Osteoblast (primary cell): ENCODE data around the gene ADAMTSL1. TPM values are rescaled to one million over a fixed set of nuclear protein-coding genes. Genes with fewer than 3 reads are reported as not detected.

Experiments
- DNase-seq: peaks from one replicate; pipeline ENCODE4 v3.0.0; 2011; ENCODE audit warnings: low spot score, mixed read lengths; ENCODE audit not compliant: insufficient read length; ENCODE audit errors: missing footprints
- H2AFZ ChIP-seq: 2 replicates; pipeline ENCODE4 v1.6.0; 2011; ENCODE audit warnings: mild to moderate bottlenecking, low read length
- H3K27ac ChIP-seq: 2 replicates; pipeline ENCODE4 v1.5.1; 2011; ENCODE audit warnings: mild to moderate bottlenecking, low read depth, low read length, moderate library complexity
- H3K27me3 ChIP-seq: 2 replicates; pipeline ENCODE4 v1.6.0; 2012; ENCODE audit warnings: mild to moderate bottlenecking, control low read depth, inconsistent platforms, low read length, moderate library complexity; ENCODE audit not compliant: insufficient read depth
- H3K36me3 ChIP-seq: 2 replicates; pipeline ENCODE4 v1.5.1; 2011; ENCODE audit warnings: mild to moderate bottlenecking, low read length, control low read depth, moderate library complexity; ENCODE audit not compliant: insufficient read depth
- H3K4me1 ChIP-seq: 2 replicates; pipeline ENCODE4 v1.5.1; 2011; ENCODE audit warnings: mild to moderate bottlenecking, low read length, control low read depth, moderate library complexity; ENCODE audit not compliant: insufficient read depth
- H3K4me2 ChIP-seq: 2 replicates; pipeline ENCODE4 v1.6.0; 2011; ENCODE audit warnings: mild to moderate bottlenecking, low read length; ENCODE audit not compliant: insufficient read depth
- H3K4me3 ChIP-seq: fragments of 200-600 bp; sonication (generic); 3 replicates; pipeline ENCODE4 v1.5.1; 2012; ENCODE audit warnings: mild to moderate bottlenecking, low read length, inconsistent platforms; ENCODE audit not compliant: insufficient read depth
- H3K79me2 ChIP-seq: 2 replicates; pipeline ENCODE4 v1.6.0; 2012; ENCODE audit warnings: mild to moderate bottlenecking, low read length, control low read depth, inconsistent platforms; ENCODE audit not compliant: insufficient read depth
- H3K9me3 ChIP-seq: 2 replicates; pipeline ENCODE4 v1.5.1; 2011; ENCODE audit warnings: low read depth, low read length, control low read depth
- H4K20me1 ChIP-seq: 2 replicates; pipeline ENCODE4 v1.6.0; 2012; ENCODE audit warnings: mild to moderate bottlenecking, low read length, control low read depth; ENCODE audit not compliant: insufficient read depth
- CTCF ChIP-seq: IDR thresholded peaks from 2 replicates; pipeline ENCODE4 v1.5.1; 2011; ENCODE audit warnings: mild to moderate bottlenecking, low read depth, low read length, moderate library complexity; ENCODE audit errors: extremely low read depth
- total RNA-seq: library from RNA; depleted of rRNA; stranded (reverse); fragments of >200 nt; gene quantifications from 2 replicates; pipeline ENCODE4 v1.2.3, GENCODE V29; 2012

Gene ADAMTSL1
- total RNA-seq, 1 donor, result 54.3 TPM

- Histone ChIP-seq H3K27ac (no peak overlapping the region), H2AFZ (no peak overlapping the region), H4K20me1 (no peaks in the 10 kb centered on the region), H3K4me1 (peaks cover 15% of the 10 kb centered on the region), H3K27me3 (no peaks in the 10 kb centered on the region), H3K36me3 (peaks cover 71% of the 10 kb centered on the region), H3K4me2 (no peak overlapping the region), H3K4me3 (no peak overlapping the region), H3K9me3 (no peaks in the 10 kb centered on the region), H3K79me2 (no peaks in the 10 kb centered on the region)
- DNase-seq, result no peak
- TF ChIP-seq CTCF, result no peak
These were observed 209.0 kb downstream of the ADAMTSL1 start for GRCh38 chr9:18682907-18683306.

GRCh38 chr9:18683312-18683711, 209.4 kb downstream of the ADAMTSL1 start:
- H3K9me3 ChIP-seq, result no peaks in the 10 kb centered on the region
- no peak overlapping the region for H3K4me3 ChIP-seq
- H3K79me2 ChIP-seq, result no peaks in the 10 kb centered on the region
- no peak for TF ChIP-seq CTCF
- H3K27ac ChIP-seq, result no peak overlapping the region
- no peak for DNase-seq
- peaks cover 11% of the 10 kb centered on the region for H3K4me1 ChIP-seq
- peaks cover 71% of the 10 kb centered on the region for H3K36me3 ChIP-seq
- H3K27me3 ChIP-seq, result no peaks in the 10 kb centered on the region
- no peaks in the 10 kb centered on the region for H4K20me1 ChIP-seq
- H2AFZ ChIP-seq, result no peak overlapping the region
- no peak overlapping the region for H3K4me2 ChIP-seq

DNA sequence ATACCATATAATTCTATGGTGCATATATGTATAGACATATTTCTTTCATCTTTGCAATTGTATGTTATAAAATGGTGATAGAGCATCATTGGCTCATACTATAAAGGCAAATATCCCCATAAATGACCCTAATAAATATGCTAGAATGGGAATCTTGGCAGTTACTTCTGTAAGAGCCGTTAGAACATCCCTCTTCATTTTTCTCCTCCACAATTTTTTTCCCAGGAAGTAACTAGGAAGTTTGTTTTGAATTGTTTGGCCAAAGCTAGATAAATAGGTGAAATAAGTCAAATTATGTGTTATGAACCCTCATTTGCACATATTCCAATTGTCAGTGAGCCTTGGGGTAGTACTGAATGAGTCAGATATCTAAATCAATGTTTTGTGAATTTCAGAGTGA, 209.9 kb downstream of the ADAMTSL1 start:
- H3K27me3 ChIP-seq, result no peaks in the 10 kb centered on the region
- no peak overlapping the region for H2AFZ ChIP-seq
- no peaks in the 10 kb centered on the region for H4K20me1 ChIP-seq
- H3K4me3 ChIP-seq, result no peak overlapping the region
- H3K79me2 ChIP-seq, result no peaks in the 10 kb centered on the region
- H3K36me3 ChIP-seq, result peaks cover 71% of the 10 kb centered on the region
- TF ChIP-seq CTCF, result no peak
- no peak for DNase-seq
- H3K9me3 ChIP-seq, result no peaks in the 10 kb centered on the region
- peaks cover 6% of the 10 kb centered on the region for H3K4me1 ChIP-seq
- no peak overlapping the region for H3K4me2 ChIP-seq
- no peak overlapping the region for H3K27ac ChIP-seq

DNA sequence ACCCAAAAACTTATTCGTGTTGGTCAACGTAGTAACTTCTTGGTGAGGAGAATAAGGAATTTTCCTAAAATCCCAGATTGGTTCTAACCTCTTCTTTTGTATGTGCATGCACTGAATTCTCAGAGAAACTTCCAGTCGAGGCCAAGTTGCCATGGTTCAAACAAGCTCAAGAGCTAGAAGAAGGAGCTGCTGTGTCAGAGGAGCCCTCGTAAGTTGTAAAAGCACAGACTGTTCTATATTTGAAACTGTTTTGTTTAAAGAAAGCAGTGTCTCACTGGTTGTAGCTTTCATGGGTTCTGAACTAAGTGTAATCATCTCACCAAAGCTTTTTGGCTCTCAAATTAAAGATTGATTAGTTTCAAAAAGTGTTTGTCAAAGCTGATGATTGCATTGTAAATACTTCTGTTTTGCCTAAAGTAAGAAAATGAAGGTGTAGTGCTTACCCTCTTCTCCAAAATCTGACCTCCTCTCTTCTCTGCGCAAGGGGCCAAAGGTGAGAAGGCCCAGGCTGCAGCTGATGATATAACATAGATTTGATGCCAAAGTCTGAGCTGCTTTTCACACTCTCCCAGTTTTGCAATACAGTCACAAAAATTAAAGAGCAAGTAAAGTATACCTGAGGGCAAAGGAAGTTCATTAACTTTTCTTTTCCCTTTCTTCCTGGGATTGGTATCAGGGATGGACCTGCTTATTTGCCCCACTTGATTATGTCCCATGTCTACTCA, 210.8 kb downstream of the ADAMTSL1 start:
- Histone ChIP-seq H4K20me1 (no peaks in the 10 kb centered on the region), H3K36me3 (peaks cover 77% of the 10 kb centered on the region), H2AFZ (no peak overlapping the region), H3K9me3 (no peaks in the 10 kb centered on the region), H3K27me3 (no peaks in the 10 kb centered on the region), H3K4me2 (no peak overlapping the region), H3K4me3 (no peak overlapping the region), H3K4me1 (no peaks in the 10 kb centered on the region), H3K27ac (no peak overlapping the region), H3K79me2 (no peaks in the 10 kb centered on the region)
- no peak for TF ChIP-seq CTCF
- DNase-seq, result no peak
